Measurements from ENCODE around the gene TIGD3.

DNA sequence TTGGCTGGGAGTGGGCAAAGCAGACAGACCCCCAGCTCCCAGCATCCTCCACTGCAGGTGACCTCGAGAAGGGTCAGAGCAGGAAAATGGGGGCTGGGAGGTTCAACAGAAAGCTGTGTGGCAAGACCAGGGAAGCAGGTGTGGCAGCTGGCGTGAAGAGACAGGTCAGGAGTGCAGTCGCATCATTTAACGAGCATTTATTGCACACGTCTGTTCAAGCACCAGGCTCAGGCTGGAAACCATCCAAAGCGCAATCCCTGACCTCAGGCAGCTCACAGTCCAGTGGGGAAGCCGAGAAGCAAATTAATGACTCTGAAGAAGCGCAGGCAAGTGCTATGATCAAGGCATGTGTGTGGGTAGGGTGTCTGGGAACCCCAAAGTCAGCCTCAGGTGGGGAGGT is 20.5 kb downstream of the TIGD3 start:
- TF ChIP-seq, protein P1, sequence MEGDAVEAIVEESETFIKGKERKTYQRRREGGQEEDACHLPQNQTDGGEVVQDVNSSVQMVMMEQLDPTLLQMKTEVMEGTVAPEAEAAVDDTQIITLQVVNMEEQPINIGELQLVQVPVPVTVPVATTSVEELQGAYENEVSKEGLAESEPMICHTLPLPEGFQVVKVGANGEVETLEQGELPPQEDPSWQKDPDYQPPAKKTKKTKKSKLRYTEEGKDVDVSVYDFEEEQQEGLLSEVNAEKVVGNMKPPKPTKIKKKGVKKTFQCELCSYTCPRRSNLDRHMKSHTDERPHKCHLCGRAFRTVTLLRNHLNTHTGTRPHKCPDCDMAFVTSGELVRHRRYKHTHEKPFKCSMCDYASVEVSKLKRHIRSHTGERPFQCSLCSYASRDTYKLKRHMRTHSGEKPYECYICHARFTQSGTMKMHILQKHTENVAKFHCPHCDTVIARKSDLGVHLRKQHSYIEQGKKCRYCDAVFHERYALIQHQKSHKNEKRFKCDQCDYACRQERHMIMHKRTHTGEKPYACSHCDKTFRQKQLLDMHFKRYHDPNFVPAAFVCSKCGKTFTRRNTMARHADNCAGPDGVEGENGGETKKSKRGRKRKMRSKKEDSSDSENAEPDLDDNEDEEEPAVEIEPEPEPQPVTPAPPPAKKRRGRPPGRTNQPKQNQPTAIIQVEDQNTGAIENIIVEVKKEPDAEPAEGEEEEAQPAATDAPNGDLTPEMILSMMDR (IDR thresholded peaks at IDR 0.05; ENCODE audit: low read length), result no peak
- TF ChIP-seq EZH2 (optimal IDR thresholded peaks at IDR 0.05; ENCODE audit: low read depth, low read length), result no peak

All from MM.1S (cell line).